GM23248 (cell line): Measurements from ENCODE around the gene KCTD5.
"Not testable (repeated sequence)": the region's sequence is repeated elsewhere in the genome, so short reads cannot be mapped to it uniquely, and the experiment has no call there.

ENCODE experiments used
- EZH2 ChIP-seq: fragments of 200-600 bp; sonication (generic); IDR thresholded peaks from 2 replicates; pipeline ENCODE4 v1.6.1; 2018; ENCODE audit warnings: antibody characterized with exemption, mild to moderate bottlenecking; ENCODE audit not compliant: insufficient read depth, poor library complexity, severe bottlenecking
- EZH2phosphoT487 ChIP-seq: fragments of 200-600 bp; sonication (generic); IDR thresholded peaks from 2 replicates; pipeline ENCODE4 v1.6.1; 2018; ENCODE audit warnings: antibody characterized with exemption, moderate library complexity, mild to moderate bottlenecking, low read depth; ENCODE audit not compliant: insufficient read depth

GRCh38 chr16:2639722-2640072 lies 42.6 kb upstream of the KCTD5 start:
- TF ChIP-seq EZH2, EZH2phosphoT487: not testable (repeated sequence)
